Activated CD8-positive, alpha-beta memory T cell treated with anti-CD3 and anti-CD28 coated beads for 24 hours (primary cell): ENCODE results near the gene UBL3.
A peak's percentile ranks its signal among the peaks of the same experiment; 100 is the strongest.

Source experiments
- DNase-seq: peaks from one replicate; pipeline ENCODE4 v3.0.0-alpha.2; 2020

The UBL3 gene

GRCh38 chr13:29850213-29850898, at the start of gene UBL3:
Gene UBL3 (minus strand): TSS chr13:29850617. CDS start chr13:29849538, 1,079 bp downstream.
- DNase-seq = peak; percentile 94

GRCh38 chr13:29897102-29897501, 46.7 kb upstream of the UBL3 start:
- DNase-seq = no peak

GRCh38 chr13:29893438-29893837, 43.0 kb upstream of the UBL3 start:
- no peak for DNase-seq

- DNase-seq = no peak
Measured at GRCh38 chr13:29892151-29892550, 41.7 kb upstream of the UBL3 start.

- no peak for DNase-seq
Measured at GRCh38 chr13:29889111-29889510, 38.7 kb upstream of the UBL3 start.

- no peak for DNase-seq
Measured at GRCh38 chr13:29888306-29888705, 37.9 kb upstream of the UBL3 start.

- no peak for DNase-seq
Measured at GRCh38 chr13:29887686-29888085, 37.3 kb upstream of the UBL3 start.

GRCh38 chr13:29887030-29887557, 36.7 kb upstream of the UBL3 start:
- no peak for DNase-seq

GRCh38 chr13:29886446-29886845, 36.0 kb upstream of the UBL3 start:
- DNase-seq = peak; percentile 62

GRCh38 chr13:29885989-29886388, 35.6 kb upstream of the UBL3 start:
- DNase-seq = no peak

- DNase-seq = no peak
Measured at GRCh38 chr13:29884671-29885430, 34.4 kb upstream of the UBL3 start.

- DNase-seq = no peak
Measured at GRCh38 chr13:29883941-29884518, 33.6 kb upstream of the UBL3 start.

GRCh38 chr13:29882076-29882475, 31.7 kb upstream of the UBL3 start:
- DNase-seq = no peak

- no peak for DNase-seq
Measured at GRCh38 chr13:29878101-29878500, 27.7 kb upstream of the UBL3 start.

GRCh38 chr13:29877456-29878078, 27.1 kb upstream of the UBL3 start:
- DNase-seq = no peak

- DNase-seq = no peak
Measured at GRCh38 chr13:29875646-29876045, 25.2 kb upstream of the UBL3 start.

GRCh38 chr13:29868581-29868980, 18.2 kb upstream of the UBL3 start:
- DNase-seq = no peak

GRCh38 chr13:29865934-29866333, 15.5 kb upstream of the UBL3 start:
- DNase-seq = no peak

GRCh38 chr13:29861694-29862110, 11.3 kb upstream of the UBL3 start:
- no peak for DNase-seq

GRCh38 chr13:29859971-29860370, 9.6 kb upstream of the UBL3 start:
- DNase-seq = no peak

GRCh38 chr13:29858667-29859066, 8.2 kb upstream of the UBL3 start:
- DNase-seq = no peak

- DNase-seq = no peak
Measured at GRCh38 chr13:29858231-29858630, 7.8 kb upstream of the UBL3 start.

GRCh38 chr13:29857085-29857484, 6.7 kb upstream of the UBL3 start:
- no peak for DNase-seq
